HEK293 (cell line): ENCODE measurements around the gene ZNF653.

Experiments
- BCL11B ChIP-seq: fragments of 450-650 bp; formaldehyde crosslinking; IDR thresholded peaks from 2 replicates; pipeline ENCODE4 v1.5.1; 2016; ENCODE audit warnings: low read depth, missing biosample characterization, missing genetic modification characterization
- EGR2 ChIP-seq: fragments of 450-650 bp; formaldehyde crosslinking; IDR thresholded peaks from 2 replicates; pipeline ENCODE4 v1.5.1; 2016; ENCODE audit warnings: low read depth, missing biosample characterization, missing genetic modification characterization
- HIC1 ChIP-seq: fragments of 450-650 bp; formaldehyde crosslinking; IDR thresholded peaks from 2 replicates; pipeline ENCODE4 v1.5.1; 2016; ENCODE audit warnings: missing biosample characterization, missing genetic modification characterization
- KLF16 ChIP-seq: fragments of 450-650 bp; formaldehyde crosslinking; IDR thresholded peaks from 2 replicates; pipeline ENCODE4 v1.5.1; 2017; ENCODE audit warnings: missing biosample characterization, missing genetic modification characterization
- KLF17 ChIP-seq: fragments of 450-650 bp; formaldehyde crosslinking; IDR thresholded peaks from 2 replicates; pipeline ENCODE4 v1.5.1; 2016; ENCODE audit warnings: missing biosample characterization, missing genetic modification characterization
- KLF7 ChIP-seq: fragments of 450-650 bp; formaldehyde crosslinking; IDR thresholded peaks from 2 replicates; pipeline ENCODE4 v1.5.1; 2016; ENCODE audit warnings: missing biosample characterization, missing genetic modification characterization, borderline replicate concordance
- OVOL3 ChIP-seq: fragments of 450-650 bp; formaldehyde crosslinking; IDR thresholded peaks from 2 replicates; pipeline ENCODE4 v1.5.1; 2016; ENCODE audit warnings: missing biosample characterization, missing genetic modification characterization
- PBX3 ChIP-seq: sonication (generic); formaldehyde crosslinking; IDR thresholded peaks from 2 replicates; pipeline ENCODE4 v1.8.1; 2022; ENCODE audit warnings: mild to moderate bottlenecking, moderate library complexity, missing genetic modification reagents
- SCRT2 ChIP-seq: fragments of 450-650 bp; formaldehyde crosslinking; IDR thresholded peaks from 2 replicates; pipeline ENCODE4 v1.5.1; 2016; ENCODE audit warnings: missing biosample characterization, missing genetic modification characterization
- SETDB1 ChIP-seq: IDR thresholded peaks from one replicate; pipeline ENCODE4 v1.6.1; 2017; ENCODE audit warnings: mild to moderate bottlenecking, low read length, moderate library complexity, mixed read lengths; ENCODE audit not compliant: insufficient read length
- WT1 ChIP-seq: fragments of 450-650 bp; formaldehyde crosslinking; IDR thresholded peaks from 2 replicates; pipeline ENCODE4 v1.5.1; 2016; ENCODE audit warnings: missing biosample characterization, missing genetic modification characterization
- YY1 ChIP-seq: fragments of 450-650 bp; formaldehyde crosslinking; IDR thresholded peaks from 2 replicates; pipeline ENCODE4 v1.5.1; 2018; ENCODE audit warnings: missing biosample characterization, missing genetic modification characterization
- ZBTB48 ChIP-seq: fragments of 450-650 bp; formaldehyde crosslinking; IDR thresholded peaks from 2 replicates; pipeline ENCODE4 v1.5.1; 2016; ENCODE audit warnings: missing biosample characterization, missing genetic modification characterization
- ZBTB6 ChIP-seq: fragments of 450-650 bp; formaldehyde crosslinking; IDR thresholded peaks from 2 replicates; pipeline ENCODE4 v1.5.1; 2017; ENCODE audit warnings: missing biosample characterization, missing genetic modification characterization
- ZNF114 ChIP-seq: fragments of 450-650 bp; formaldehyde crosslinking; IDR thresholded peaks from 2 replicates; pipeline ENCODE4 v1.5.0; 2017; ENCODE audit warnings: missing biosample characterization, missing genetic modification characterization
- ZNF133 ChIP-seq: fragments of 450-650 bp; formaldehyde crosslinking; IDR thresholded peaks from 2 replicates; pipeline ENCODE4 v1.5.1; 2016; ENCODE audit warnings: missing biosample characterization, missing genetic modification characterization
- ZNF169 ChIP-seq: fragments of 450-650 bp; formaldehyde crosslinking; IDR thresholded peaks from 2 replicates; pipeline ENCODE4 v1.5.1; 2016; ENCODE audit warnings: missing biosample characterization, missing genetic modification characterization
- ZNF2 ChIP-seq: fragments of 450-650 bp; formaldehyde crosslinking; IDR thresholded peaks from 2 replicates; pipeline ENCODE4 v1.5.1; 2016; ENCODE audit warnings: missing biosample characterization, missing genetic modification characterization
- ZNF223 ChIP-seq: fragments of 450-650 bp; formaldehyde crosslinking; IDR thresholded peaks from 2 replicates; pipeline ENCODE4 v1.5.1; 2016; ENCODE audit warnings: missing biosample characterization, missing genetic modification characterization
- ZNF274 ChIP-seq, 2 experiments: fragments of 200-500 bp in 1 of 2; fragments of 450-650 bp in 1 of 2; sonication (Bioruptor generic) in 1 of 2; formaldehyde crosslinking in 1 of 2; IDR thresholded peaks; 2 replicates each; pipeline versions ENCODE4 v1.5.1 to v1.6.1; 2014 to 2016; ENCODE audit warnings: borderline replicate concordance in 1 of 2, inconsistent platforms in 1 of 2, low read length in 1 of 2, missing biosample characterization in 1 of 2, missing genetic modification characterization in 1 of 2
- ZNF335 ChIP-seq: fragments of 450-650 bp; formaldehyde crosslinking; conservative IDR thresholded peaks from 2 replicates; pipeline ENCODE4 v1.5.1; 2016; ENCODE audit warnings: missing biosample characterization, missing genetic modification characterization
- ZNF404 ChIP-seq: fragments of 450-650 bp; formaldehyde crosslinking; IDR thresholded peaks from 2 replicates; pipeline ENCODE4 v1.5.1; 2017; ENCODE audit warnings: missing biosample characterization, missing genetic modification characterization
- ZNF530 ChIP-seq: fragments of 450-650 bp; formaldehyde crosslinking; IDR thresholded peaks from 2 replicates; pipeline ENCODE4 v1.5.1; 2016; ENCODE audit warnings: low read depth, missing biosample characterization, missing genetic modification characterization
- ZNF548 ChIP-seq: fragments of 450-650 bp; formaldehyde crosslinking; IDR thresholded peaks from 2 replicates; pipeline ENCODE4 v1.5.1; 2016; ENCODE audit warnings: missing biosample characterization, missing genetic modification characterization
- ZNF549 ChIP-seq: fragments of 450-650 bp; IDR thresholded peaks from 2 replicates; pipeline ENCODE4 v1.5.1; 2018; ENCODE audit warnings: missing biosample characterization, missing genetic modification characterization, mild to moderate bottlenecking, inconsistent platforms, moderate library complexity
- ZNF610 ChIP-seq: fragments of 450-650 bp; formaldehyde crosslinking; IDR thresholded peaks from 2 replicates; pipeline ENCODE4 v1.5.1; 2016; ENCODE audit warnings: missing biosample characterization, missing genetic modification characterization, borderline replicate concordance
- ZNF624 ChIP-seq: fragments of 450-650 bp; formaldehyde crosslinking; IDR thresholded peaks from 2 replicates; pipeline ENCODE4 v1.5.1; 2017; ENCODE audit warnings: missing biosample characterization, missing genetic modification characterization
- ZNF629 ChIP-seq: fragments of 450-650 bp; formaldehyde crosslinking; IDR thresholded peaks from 2 replicates; pipeline ENCODE4 v1.5.1; 2017; ENCODE audit warnings: missing biosample characterization, missing genetic modification characterization
- ZNF639 ChIP-seq: fragments of 450-650 bp; formaldehyde crosslinking; IDR thresholded peaks from 2 replicates; pipeline ENCODE4 v1.5.1; 2016; ENCODE audit warnings: missing biosample characterization, missing genetic modification characterization
- ZSCAN18 ChIP-seq: fragments of 450-650 bp; formaldehyde crosslinking; IDR thresholded peaks from 2 replicates; pipeline ENCODE4 v1.5.1; 2016; ENCODE audit warnings: missing biosample characterization, missing genetic modification characterization
- ZSCAN23 ChIP-seq: fragments of 450-650 bp; formaldehyde crosslinking; IDR thresholded peaks from 2 replicates; pipeline ENCODE4 v1.5.1; 2016; ENCODE audit warnings: missing biosample characterization, missing genetic modification characterization

Gene ZNF653

GRCh38 chr19:11528551-11529341 is 23.1 kb upstream of the ZNF653 start, which contains the start of gene ECSIT (continued):
- TF ChIP-seq ZNF274 (IDR thresholded peaks at IDR 0.05; ENCODE audit: low read length) = no peak
- no peak for TF ChIP-seq ZNF274 (tag by site-specific recombination; IDR thresholded peaks at IDR 0.05; ENCODE audit: borderline replicate concordance)
- TF ChIP-seq YY1 (tag by site-specific recombination) = peak; percentile 98
- peak; percentile 76 for TF ChIP-seq HIC1
- peak; percentile 67; the same call in 1 of the 2 replicates for TF ChIP-seq BCL11B (tag by site-specific recombination)
- TF ChIP-seq ZNF133 (tag by site-specific recombination) = no peak
- no peak for TF ChIP-seq ZSCAN18 (tag by site-specific recombination)
- no peak for TF ChIP-seq WT1 (tag by site-specific recombination)
- TF ChIP-seq KLF16 (tag by site-specific recombination) = peak; percentile 79
- peak; percentile 79 for TF ChIP-seq KLF17 (tag by site-specific recombination)
- no peak for TF ChIP-seq ZSCAN23 (tag by site-specific recombination)
- peak; percentile 77 for TF ChIP-seq EGR2 (tag by site-specific recombination)
- TF ChIP-seq ZNF114 (tag by site-specific recombination) = no peak
- no peak for TF ChIP-seq ZNF223 (tag by site-specific recombination)
- TF ChIP-seq ZNF404 (tag by site-specific recombination) = no peak
- no peak for TF ChIP-seq ZNF549 (tag by site-specific recombination)
- TF ChIP-seq ZNF629 (tag by site-specific recombination) = peak; percentile 68; the same call in 1 of the 2 replicates
- no peak for TF ChIP-seq OVOL3 (tag by site-specific recombination)
- TF ChIP-seq ZBTB6 (tag by site-specific recombination) = no peak
- TF ChIP-seq ZNF169 (tag by site-specific recombination) = no peak
- peak; percentile 89 for TF ChIP-seq ZNF639 (tag by site-specific recombination)
- no peak for TF ChIP-seq ZBTB48 (tag by site-specific recombination)
- TF ChIP-seq ZNF2 = peak; percentile 48; the same call in 1 of the 2 replicates
- TF ChIP-seq ZNF548 (tag by site-specific recombination) = no peak
- TF ChIP-seq ZNF624 (tag by site-specific recombination) = no peak
- TF ChIP-seq ZNF335 (tag by site-specific recombination) = peak; percentile 99
- no peak; the same call in 1 of the 2 replicates for TF ChIP-seq PBX3 (CRISPR knock-in tag)
- no peak for TF ChIP-seq ZNF530 (tag by site-specific recombination)
- no peak for TF ChIP-seq KLF7 (tag by site-specific recombination)
- peak; percentile 43; the same call in 1 of the 2 replicates for TF ChIP-seq SCRT2
- peak; percentile 65; the same call in 1 of the 2 replicates for TF ChIP-seq ZNF610 (tag by site-specific recombination)
- TF ChIP-seq SETDB1 = no peak
